ENCODE results near the gene ZNF808.
A peak's percentile ranks its signal among the peaks of the same experiment; 100 is the strongest.
"Not testable (repeated sequence)": the region's sequence is repeated elsewhere in the genome, so short reads cannot be mapped to it uniquely, and the experiment has no call there.

Gene ZNF808

DNA sequence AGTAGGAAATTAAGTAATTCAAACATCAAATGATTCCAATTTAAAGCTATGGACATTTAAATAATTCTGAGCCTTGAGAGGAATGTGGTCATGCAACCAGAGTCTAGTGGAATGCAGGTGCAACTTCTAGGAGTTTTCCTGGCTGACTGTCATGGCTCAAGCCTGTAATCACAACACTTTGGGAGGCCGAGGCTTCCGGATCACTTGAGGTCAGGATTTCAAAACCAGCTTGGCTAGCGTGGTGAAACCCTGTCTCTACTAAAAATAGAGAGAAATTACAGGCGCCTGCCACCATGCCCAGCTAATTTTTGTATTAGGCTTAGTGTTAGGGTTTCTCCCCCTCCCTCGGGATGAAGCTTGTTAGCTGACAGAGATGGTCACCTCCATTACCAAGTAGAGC is 6.4 kb downstream of the ZNF808 start:
- Histone ChIP-seq H3K36me3 (ENCODE audit: control insufficient read depth in 2 of 2, insufficient read depth in 1 of 2, low read length in 2 of 2) (peaks cover 0 to 19% of the 10 kb centered on the region in 2 experiments; a peak in 1 of 3 replicates), H3K27ac (ENCODE audit: extremely low read depth, low read depth, low read length) (no peak overlapping the region), H3K4me1 (ENCODE audit: control insufficient read depth, insufficient read depth, low read length) (no peaks in the 10 kb centered on the region), H3K9me3 (ENCODE audit: control insufficient read depth, insufficient read depth, low read depth, low read length) (no peaks in the 10 kb centered on the region), H3K4me3 (ENCODE audit: low read depth, low read length) (no peak overlapping the region)
- POLR2A ChIA-PET = no interaction called here
- TF ChIP-seq, protein P1, sequence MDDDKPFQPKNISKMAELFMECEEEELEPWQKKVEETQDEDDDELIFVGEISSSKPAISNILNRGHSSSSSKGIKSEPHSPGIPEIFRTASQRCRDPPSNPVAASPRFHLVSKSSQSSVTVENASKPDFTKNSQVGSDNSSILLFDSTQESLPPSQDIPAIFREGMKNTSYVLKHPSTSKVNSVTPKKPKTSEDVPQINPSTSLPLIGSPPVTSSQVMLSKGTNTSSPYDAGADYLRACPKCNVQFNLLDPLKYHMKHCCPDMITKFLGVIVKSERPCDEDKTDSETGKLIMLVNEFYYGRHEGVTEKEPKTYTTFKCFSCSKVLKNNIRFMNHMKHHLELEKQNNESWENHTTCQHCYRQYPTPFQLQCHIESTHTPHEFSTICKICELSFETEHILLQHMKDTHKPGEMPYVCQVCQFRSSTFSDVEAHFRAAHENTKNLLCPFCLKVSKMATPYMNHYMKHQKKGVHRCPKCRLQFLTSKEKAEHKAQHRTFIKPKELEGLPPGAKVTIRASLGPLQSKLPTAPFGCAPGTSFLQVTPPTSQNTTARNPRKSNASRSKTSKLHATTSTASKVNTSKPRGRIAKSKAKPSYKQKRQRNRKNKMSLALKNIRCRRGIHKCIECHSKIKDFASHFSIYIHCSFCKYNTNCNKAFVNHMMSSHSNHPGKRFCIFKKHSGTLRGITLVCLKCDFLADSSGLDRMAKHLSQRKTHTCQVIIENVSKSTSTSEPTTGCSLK (tag by site-specific recombination; IDR thresholded peaks at IDR 0.05) = no peak
- no peak for TF ChIP-seq ZNF76 (tag by site-specific recombination; IDR thresholded peaks at IDR 0.05; ENCODE audit: borderline replicate concordance, low read depth)
- no peak for TF ChIP-seq ZNF221 (tag by site-specific recombination; IDR thresholded peaks at IDR 0.05; ENCODE audit: borderline replicate concordance)
- TF ChIP-seq ZNF121 (tag by site-specific recombination; IDR thresholded peaks at IDR 0.05) = no peak
- no peak for TF ChIP-seq ZNF626 (tag by site-specific recombination; IDR thresholded peaks at IDR 0.05)
- no peak for TF ChIP-seq ZNF175 (tag by site-specific recombination; IDR thresholded peaks at IDR 0.05)
- no peak for TF ChIP-seq ZNF223 (tag by site-specific recombination; IDR thresholded peaks at IDR 0.05)
- TF ChIP-seq TCF7L2 (IDR thresholded peaks at IDR 0.05; ENCODE audit: borderline replicate concordance, low read depth, low read length) = no peak
- TF ChIP-seq ZNF169 (tag by site-specific recombination; IDR thresholded peaks at IDR 0.05) = no peak
- TF ChIP-seq ZNF10 (tag by site-specific recombination; IDR thresholded peaks at IDR 0.05) = no peak
- TF ChIP-seq ZXDB (tag by site-specific recombination; IDR thresholded peaks at IDR 0.05) = no peak
- CTCF ChIA-PET = no interaction called here

DNA sequence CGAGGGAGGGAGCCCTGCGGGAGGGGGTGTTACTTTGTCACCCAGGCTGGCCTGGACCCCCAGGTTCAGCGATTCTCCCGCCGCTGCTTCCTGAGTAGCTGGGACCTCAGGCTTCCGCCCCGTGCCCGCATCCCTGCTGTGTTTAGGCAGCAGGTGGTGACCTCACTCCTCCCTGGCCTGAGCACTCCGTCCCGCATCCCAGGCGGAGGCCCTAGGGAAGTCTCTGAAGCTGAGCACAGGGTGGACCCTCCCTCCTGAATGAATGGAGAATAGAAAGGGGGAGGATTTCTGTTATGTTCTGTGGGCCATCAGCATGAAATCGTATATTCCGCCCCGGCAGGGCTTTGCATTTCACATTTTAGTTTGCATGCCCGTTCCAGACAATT is 7.9 kb downstream of the ZNF808 start:
- H3K4me1 ChIP-seq (ENCODE audit: control insufficient read depth, insufficient read depth, low read length); H3K4me3 ChIP-seq (ENCODE audit: low read depth, low read length); CTCF ChIA-PET; H3K27ac ChIP-seq (ENCODE audit: extremely low read depth, low read depth, low read length); POLR2A ChIA-PET; H3K9me3 ChIP-seq (ENCODE audit: control insufficient read depth, insufficient read depth, low read depth, low read length): not testable (repeated sequence)
- peaks cover 0 to 19% of the 10 kb centered on the region in 2 experiments; a peak in 1 of 3 replicates for H3K36me3 ChIP-seq (ENCODE audit: control insufficient read depth in 2 of 2, insufficient read depth in 1 of 2, low read length in 2 of 2)

DNA sequence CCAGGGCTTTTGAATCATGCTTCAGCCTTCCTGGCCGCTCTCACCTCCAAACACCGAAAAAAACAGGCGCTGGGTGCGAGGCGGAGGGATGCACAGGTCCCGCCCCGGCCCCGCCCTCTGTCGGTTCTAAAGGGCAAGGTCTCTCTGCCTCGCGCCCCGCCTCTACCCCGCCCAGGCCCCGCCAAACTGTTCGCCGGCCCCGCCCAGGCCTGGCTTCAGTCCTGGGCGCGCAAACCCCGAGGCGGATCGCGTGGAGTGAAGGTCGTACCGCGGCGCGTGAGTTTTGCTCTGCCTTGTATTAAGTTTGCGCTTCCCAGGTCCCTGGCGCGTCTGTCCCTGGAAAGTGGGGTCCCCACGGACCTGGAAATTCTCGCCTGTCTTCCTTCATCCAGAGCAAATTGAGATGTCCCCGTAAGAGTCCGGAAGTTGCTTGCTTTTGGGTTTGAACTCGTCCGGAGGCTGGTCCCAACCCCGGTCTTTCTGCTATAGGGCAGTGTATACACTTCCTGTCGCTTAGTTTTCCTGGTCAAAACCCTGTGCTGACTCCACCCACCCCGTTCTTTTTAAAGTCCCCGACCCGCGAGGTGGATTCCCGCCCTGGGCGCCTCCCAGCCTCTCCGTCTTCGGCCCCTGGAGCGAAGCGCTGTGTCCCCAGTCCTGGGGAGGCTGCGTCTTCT is 8.4 kb downstream of the ZNF808 start:
- no peak for TF ChIP-seq ZNF423 (tag by site-specific recombination; IDR thresholded peaks at IDR 0.05)
- no peak overlapping the region for H3K27ac ChIP-seq (ENCODE audit: extremely low read depth, low read depth, low read length)
- H3K9me3 ChIP-seq (ENCODE audit: control insufficient read depth, insufficient read depth, low read depth, low read length) = no peaks in the 10 kb centered on the region
- peak overlapping the region; percentile 11 for H3K4me3 ChIP-seq (ENCODE audit: low read depth, low read length)
- peaks cover 0 to 19% of the 10 kb centered on the region in 2 experiments; a peak in 1 of 3 replicates for H3K36me3 ChIP-seq (ENCODE audit: control insufficient read depth in 2 of 2, insufficient read depth in 1 of 2, low read length in 2 of 2)
- CTCF ChIA-PET = no interaction called here
- H3K4me1 ChIP-seq (ENCODE audit: control insufficient read depth, insufficient read depth, low read length) = no peaks in the 10 kb centered on the region
- POLR2A ChIA-PET = no interaction called here

DNA sequence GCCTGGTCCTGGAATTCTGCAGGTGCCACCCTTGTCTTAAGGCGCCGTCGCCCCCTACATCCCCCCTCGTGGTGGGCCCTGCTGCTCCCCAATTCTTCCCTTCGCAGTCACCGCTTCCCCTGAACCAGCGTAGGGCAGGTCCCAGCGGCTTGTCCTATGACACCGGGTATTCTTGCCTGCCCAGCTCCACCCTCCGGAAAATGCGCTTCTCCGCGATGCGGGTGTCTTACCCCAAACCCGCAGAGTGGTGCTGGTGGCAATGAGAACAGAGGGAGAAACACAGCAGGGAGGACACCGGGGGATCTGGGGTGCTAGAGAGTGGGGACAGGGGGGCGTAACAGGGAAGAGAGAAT is 9.0 kb downstream of the ZNF808 start:
- no peak overlapping the region for H3K4me3 ChIP-seq (ENCODE audit: low read depth, low read length)
- no peaks in the 10 kb centered on the region for H3K9me3 ChIP-seq (ENCODE audit: control insufficient read depth, insufficient read depth, low read depth, low read length)
- no peaks in the 10 kb centered on the region for H3K4me1 ChIP-seq (ENCODE audit: control insufficient read depth, insufficient read depth, low read length)
- H3K36me3 ChIP-seq (ENCODE audit: control insufficient read depth in 2 of 2, insufficient read depth in 1 of 2, low read length in 2 of 2) = peaks cover 0 to 19% of the 10 kb centered on the region in 2 experiments; a peak in 1 of 3 replicates
- TF ChIP-seq ZNF416 (tag by site-specific recombination; IDR thresholded peaks at IDR 0.05) (no peak), KLF8 (tag by site-specific recombination; IDR thresholded peaks at IDR 0.05) (no peak), ZNF701 (tag by site-specific recombination; IDR thresholded peaks at IDR 0.05) (no peak), ZNF558 (tag by site-specific recombination; IDR thresholded peaks at IDR 0.05) (no peak), ZSCAN16 (tag by site-specific recombination; IDR thresholded peaks at IDR 0.05) (no peak), ZNF302 (tag by site-specific recombination; IDR thresholded peaks at IDR 0.05; ENCODE audit: low read depth) (no peak)
- TF ChIP-seq, protein P2, sequence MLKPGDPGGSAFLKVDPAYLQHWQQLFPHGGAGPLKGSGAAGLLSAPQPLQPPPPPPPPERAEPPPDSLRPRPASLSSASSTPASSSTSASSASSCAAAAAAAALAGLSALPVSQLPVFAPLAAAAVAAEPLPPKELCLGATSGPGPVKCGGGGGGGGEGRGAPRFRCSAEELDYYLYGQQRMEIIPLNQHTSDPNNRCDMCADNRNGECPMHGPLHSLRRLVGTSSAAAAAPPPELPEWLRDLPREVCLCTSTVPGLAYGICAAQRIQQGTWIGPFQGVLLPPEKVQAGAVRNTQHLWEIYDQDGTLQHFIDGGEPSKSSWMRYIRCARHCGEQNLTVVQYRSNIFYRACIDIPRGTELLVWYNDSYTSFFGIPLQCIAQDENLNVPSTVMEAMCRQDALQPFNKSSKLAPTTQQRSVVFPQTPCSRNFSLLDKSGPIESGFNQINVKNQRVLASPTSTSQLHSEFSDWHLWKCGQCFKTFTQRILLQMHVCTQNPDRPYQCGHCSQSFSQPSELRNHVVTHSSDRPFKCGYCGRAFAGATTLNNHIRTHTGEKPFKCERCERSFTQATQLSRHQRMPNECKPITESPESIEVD (tag by site-specific recombination; IDR thresholded peaks at IDR 0.05) = no peak
- TF ChIP-seq, protein P3, sequence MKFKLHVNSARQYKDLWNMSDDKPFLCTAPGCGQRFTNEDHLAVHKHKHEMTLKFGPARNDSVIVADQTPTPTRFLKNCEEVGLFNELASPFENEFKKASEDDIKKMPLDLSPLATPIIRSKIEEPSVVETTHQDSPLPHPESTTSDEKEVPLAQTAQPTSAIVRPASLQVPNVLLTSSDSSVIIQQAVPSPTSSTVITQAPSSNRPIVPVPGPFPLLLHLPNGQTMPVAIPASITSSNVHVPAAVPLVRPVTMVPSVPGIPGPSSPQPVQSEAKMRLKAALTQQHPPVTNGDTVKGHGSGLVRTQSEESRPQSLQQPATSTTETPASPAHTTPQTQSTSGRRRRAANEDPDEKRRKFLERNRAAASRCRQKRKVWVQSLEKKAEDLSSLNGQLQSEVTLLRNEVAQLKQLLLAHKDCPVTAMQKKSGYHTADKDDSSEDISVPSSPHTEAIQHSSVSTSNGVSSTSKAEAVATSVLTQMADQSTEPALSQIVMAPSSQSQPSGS (tag by site-specific recombination; IDR thresholded peaks at IDR 0.05; ENCODE audit: low read depth) = no peak
- ChIA-PET CTCF (no interaction called here), POLR2A (no interaction called here)
- H3K27ac ChIP-seq (ENCODE audit: extremely low read depth, low read depth, low read length) = no peak overlapping the region

DNA sequence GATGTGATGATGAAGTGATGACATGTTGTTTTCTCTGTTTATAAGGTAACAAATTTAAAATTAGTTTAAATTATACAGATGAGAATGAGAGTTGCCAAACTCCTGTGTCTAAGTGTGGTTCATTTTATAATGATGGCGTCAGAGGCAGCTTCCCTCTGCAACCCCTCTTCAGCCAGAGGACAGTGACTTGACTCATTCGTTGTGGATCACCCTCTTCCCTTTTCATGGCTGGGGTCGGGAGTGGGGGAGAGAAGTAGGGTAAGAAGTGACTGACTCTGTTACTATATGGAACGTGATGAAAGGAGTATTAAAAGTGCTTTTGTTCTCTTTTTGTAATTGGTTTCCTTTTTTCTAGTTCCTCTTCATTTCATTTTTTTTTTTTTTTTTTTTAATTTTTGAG is 11.3 kb downstream of the ZNF808 start:
- peaks cover 0 to 18% of the 10 kb centered on the region in 2 experiments; a peak in 1 of 3 replicates for H3K36me3 ChIP-seq (ENCODE audit: control insufficient read depth in 2 of 2, insufficient read depth in 1 of 2, low read length in 2 of 2)
- H3K9me3 ChIP-seq (ENCODE audit: control insufficient read depth, insufficient read depth, low read depth, low read length); CTCF ChIA-PET: not testable (repeated sequence)

More for the DNA sequence above, 11.3 kb downstream of the ZNF808 start:
- POLR2A ChIA-PET; H3K4me3 ChIP-seq (ENCODE audit: low read depth, low read length); H3K4me1 ChIP-seq (ENCODE audit: control insufficient read depth, insufficient read depth, low read length); H3K27ac ChIP-seq (ENCODE audit: extremely low read depth, low read depth, low read length): not testable (repeated sequence)

Data from HEK293 (cell line).